HG02623 (cell line): ENCODE data around the gene MTNR1A.

Source experiments
- ATAC-seq: cut with Tn5 transposase; IDR thresholded peaks from one replicate; pipeline ENCODE4 v1.9.1; 2021; ENCODE audit warnings: moderate library complexity; ENCODE audit not compliant: unreplicated experiment

MTNR1A gene

DNA sequence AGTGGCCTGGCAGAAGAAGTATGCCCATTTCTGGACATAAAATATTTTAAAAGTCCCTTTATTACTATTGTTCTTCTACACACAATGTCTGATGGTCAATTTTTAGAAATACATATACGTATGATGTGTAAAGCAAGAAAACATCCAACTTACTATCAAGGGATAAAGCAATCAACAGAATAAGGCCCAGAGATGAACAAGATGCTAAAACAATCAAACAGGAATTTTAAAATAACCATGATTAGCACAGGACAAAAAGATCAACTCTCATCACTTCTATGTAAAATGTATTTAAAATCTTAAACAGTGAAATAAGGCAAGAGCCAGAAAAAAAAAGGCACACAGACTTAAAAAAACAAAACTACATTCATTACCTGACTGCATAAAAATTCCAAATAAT lies 60.9 kb downstream of the MTNR1A start:
- no peak for ATAC-seq

DNA sequence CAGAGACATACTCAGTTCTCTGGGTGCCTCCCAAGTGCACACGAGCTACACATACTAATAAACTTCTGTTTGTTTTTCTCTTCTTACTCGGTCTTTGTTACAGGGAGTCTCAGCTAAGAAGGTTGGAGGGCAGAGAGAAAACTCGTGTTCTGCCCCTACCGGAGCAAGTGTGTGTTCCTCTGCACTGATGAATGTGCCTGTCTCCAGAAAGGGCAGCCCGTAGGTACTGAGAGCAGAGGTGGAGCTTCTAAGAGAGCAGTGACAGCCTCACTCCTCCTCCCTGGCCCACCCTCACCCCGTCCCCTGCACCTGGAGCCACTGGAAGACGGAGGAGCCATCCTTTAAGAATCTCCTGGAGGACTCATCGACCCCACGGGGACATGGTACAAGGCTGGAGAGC lies 67.6 kb downstream of the MTNR1A start:
- ATAC-seq: no peak

DNA sequence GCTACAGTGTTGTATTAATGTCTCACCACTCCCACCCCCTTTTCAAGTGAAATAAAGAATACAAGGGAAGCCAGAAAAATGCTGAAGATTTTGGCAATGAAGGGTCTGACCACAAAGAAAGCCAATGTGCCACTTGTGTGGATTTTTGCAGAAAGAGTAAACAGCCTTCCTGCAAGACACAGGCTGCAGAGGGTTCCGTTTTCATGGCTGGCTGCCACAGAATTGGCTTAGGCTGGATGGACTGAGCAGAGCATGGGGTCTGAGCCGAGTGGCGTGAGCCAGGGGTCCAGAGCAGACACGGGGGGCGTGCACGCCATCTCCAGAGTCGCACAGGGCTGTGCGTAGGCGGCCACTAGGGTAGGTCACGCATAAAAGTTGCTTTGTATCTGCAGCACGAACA lies 69.2 kb downstream of the MTNR1A start:
- no peak for ATAC-seq

DNA sequence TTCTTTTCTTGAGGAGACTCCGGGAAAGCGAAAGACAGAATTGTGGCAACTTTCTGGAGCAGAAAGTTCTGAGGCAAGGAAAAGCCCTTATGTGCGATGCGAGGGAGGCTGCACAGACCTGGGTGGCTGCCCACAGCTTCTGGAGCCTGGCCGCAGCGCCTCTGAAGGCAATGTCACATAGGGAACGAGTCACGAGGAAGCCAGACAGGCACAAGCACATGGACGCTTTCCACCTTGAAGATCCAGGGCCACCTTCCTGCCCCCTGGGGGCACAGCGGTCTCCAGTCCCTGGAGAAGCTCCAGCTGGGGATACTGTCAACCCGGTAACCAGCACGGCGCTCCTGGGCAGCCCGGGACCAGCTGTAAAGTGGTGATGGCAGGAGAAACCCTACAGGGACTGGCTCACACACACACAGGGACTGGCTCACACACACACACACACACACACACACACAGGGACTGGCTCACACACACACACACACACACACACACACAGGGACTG lies 69.8 kb downstream of the MTNR1A start:
- no peak for ATAC-seq

DNA sequence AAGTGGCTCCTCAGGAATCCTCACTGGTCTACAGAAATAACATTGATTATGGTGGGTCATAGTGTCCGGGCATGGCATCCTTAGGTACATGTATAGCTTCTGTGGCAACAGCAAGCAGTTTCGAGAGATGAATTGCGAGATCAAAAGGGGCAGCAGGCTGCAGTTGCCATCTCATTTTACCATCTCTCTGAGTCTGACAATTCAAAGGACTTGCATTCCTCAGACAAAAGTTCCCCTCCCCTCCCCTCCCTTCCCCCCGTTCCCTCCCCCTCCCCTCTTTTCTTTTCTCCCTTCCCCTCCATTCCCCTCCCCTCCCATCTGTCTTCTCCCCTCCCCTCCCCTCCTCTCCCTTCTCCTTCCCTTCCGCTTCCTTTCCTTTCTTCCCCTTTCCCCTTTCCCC lies 70.2 kb downstream of the MTNR1A start:
- no peak for ATAC-seq

DNA sequence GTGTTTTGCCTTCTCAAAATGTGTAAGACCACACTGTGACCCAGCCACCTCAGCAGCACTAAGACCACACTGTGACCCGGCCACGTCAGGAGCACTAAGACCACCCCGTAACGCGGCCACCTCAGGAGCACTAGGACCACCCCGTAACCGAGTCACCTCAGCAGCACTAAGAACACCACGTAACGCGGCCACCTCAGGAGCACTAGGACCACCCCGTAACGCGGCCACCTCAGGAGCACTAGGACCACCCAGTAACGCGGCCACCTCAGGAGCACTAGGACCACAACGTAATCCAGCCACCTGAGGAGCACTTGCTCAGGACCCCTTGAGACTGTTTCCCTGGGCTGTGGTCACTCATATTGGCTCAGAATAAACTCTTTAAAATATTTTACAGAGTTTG lies 71.7 kb downstream of the MTNR1A start:
- no peak for ATAC-seq
